Lower lobe of right lung (tissue), 2 donors: ENCODE data around the gene RAB11FIP3. TPM values are rescaled to one million over a fixed set of nuclear protein-coding genes. Genes with fewer than 3 reads are reported as not detected.
"Not testable (repeated sequence)": the region's sequence is repeated elsewhere in the genome, so short reads cannot be mapped to it uniquely, and the experiment has no call there.

Source experiments
- ATAC-seq, 2 donors: fragments of 200-7000 bp; cut with Tn5 transposase; one replicate each; pipeline ENCODE4 v1.9.1; 2020 to 2022; ENCODE audit warnings: mild to moderate bottlenecking in 2 of 2, moderate library complexity in 2 of 2
- DNase-seq: peaks from one replicate; pipeline ENCODE4 v3.0.0-alpha.2; 2020
- H3K27ac ChIP-seq: fragments of 200-600 bp; one replicate; pipeline ENCODE4 v1.8.0; 2022
- H3K27me3 ChIP-seq: fragments of 200-600 bp; one replicate; pipeline ENCODE4 v1.8.0; 2022; ENCODE audit warnings: low read depth
- H3K36me3 ChIP-seq: fragments of 200-600 bp; one replicate; pipeline ENCODE4 v1.8.0; 2022; ENCODE audit warnings: mild to moderate bottlenecking
- H3K4me1 ChIP-seq: fragments of 200-600 bp; one replicate; pipeline ENCODE4 v1.8.0; 2022
- H3K4me3 ChIP-seq: fragments of 200-600 bp; one replicate; pipeline ENCODE4 v1.8.0; 2022; ENCODE audit warnings: mild to moderate bottlenecking
- H3K9me3 ChIP-seq: fragments of 200-600 bp; one replicate; pipeline ENCODE4 v1.8.0; 2022
- intact Hi-C: fragments of 100-400 bp; cut with DNase I; formaldehyde crosslinking; loops from one replicate; pipeline ENCODE4 v1.11.0; 2022
- total RNA-seq: library from RNA; stranded (reverse); fragmentation: NEBNext Ultra II Directional; extraction: Animal tissue kit (Norgen Biotek cat#: 25700); gene quantifications from one replicate; pipeline ENCODE4 v1.2.1, GENCODE V29; 2021
- TF ChIP-seq, protein P1 (sequence below): fragments of 200-600 bp; IDR thresholded peaks from one replicate; pipeline ENCODE4 v1.8.0; 2022; ENCODE audit warnings: antibody characterized with exemption, mild to moderate bottlenecking
- donor health status: DM: no; HTN: yes; CAD: no; lungs with severe emphysema.

RAB11FIP3 gene
- total RNA-seq, 1 donor from 2014 or later = 32.2 TPM

DNA sequence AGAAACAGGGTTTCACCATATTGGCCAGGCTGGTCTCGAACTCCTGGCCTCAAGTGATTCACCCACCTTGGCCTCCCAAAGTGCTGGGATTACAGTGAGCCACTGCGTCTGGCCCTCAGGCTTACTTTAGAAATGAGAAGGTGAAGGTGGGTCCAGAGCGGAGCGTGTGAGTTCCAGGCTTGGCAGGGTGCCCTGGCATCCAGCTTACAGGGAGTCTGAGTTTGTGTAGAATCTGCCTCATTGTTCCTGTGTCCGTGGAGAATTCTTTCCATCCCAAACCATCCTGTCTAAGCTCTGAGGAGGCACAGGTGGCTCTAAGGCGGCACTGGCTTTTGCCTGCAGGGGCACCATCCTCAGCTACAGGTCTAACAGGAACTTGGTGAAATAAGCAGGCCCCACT, 50.6 kb downstream of the RAB11FIP3 start:
- H3K27ac ChIP-seq = no peak overlapping the region
- H3K4me1 ChIP-seq = no peaks in the 10 kb centered on the region
- no peaks in the 10 kb centered on the region for H3K9me3 ChIP-seq
- TF ChIP-seq, protein P1, sequence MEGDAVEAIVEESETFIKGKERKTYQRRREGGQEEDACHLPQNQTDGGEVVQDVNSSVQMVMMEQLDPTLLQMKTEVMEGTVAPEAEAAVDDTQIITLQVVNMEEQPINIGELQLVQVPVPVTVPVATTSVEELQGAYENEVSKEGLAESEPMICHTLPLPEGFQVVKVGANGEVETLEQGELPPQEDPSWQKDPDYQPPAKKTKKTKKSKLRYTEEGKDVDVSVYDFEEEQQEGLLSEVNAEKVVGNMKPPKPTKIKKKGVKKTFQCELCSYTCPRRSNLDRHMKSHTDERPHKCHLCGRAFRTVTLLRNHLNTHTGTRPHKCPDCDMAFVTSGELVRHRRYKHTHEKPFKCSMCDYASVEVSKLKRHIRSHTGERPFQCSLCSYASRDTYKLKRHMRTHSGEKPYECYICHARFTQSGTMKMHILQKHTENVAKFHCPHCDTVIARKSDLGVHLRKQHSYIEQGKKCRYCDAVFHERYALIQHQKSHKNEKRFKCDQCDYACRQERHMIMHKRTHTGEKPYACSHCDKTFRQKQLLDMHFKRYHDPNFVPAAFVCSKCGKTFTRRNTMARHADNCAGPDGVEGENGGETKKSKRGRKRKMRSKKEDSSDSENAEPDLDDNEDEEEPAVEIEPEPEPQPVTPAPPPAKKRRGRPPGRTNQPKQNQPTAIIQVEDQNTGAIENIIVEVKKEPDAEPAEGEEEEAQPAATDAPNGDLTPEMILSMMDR = no peak
- H3K4me3 ChIP-seq = no peak overlapping the region
- peaks cover 35% of the 10 kb centered on the region for H3K36me3 ChIP-seq
- intact Hi-C loops = no loop called here
- no peak for DNase-seq
- H3K27me3 ChIP-seq = no peaks in the 10 kb centered on the region
- no peak for ATAC-seq

DNA sequence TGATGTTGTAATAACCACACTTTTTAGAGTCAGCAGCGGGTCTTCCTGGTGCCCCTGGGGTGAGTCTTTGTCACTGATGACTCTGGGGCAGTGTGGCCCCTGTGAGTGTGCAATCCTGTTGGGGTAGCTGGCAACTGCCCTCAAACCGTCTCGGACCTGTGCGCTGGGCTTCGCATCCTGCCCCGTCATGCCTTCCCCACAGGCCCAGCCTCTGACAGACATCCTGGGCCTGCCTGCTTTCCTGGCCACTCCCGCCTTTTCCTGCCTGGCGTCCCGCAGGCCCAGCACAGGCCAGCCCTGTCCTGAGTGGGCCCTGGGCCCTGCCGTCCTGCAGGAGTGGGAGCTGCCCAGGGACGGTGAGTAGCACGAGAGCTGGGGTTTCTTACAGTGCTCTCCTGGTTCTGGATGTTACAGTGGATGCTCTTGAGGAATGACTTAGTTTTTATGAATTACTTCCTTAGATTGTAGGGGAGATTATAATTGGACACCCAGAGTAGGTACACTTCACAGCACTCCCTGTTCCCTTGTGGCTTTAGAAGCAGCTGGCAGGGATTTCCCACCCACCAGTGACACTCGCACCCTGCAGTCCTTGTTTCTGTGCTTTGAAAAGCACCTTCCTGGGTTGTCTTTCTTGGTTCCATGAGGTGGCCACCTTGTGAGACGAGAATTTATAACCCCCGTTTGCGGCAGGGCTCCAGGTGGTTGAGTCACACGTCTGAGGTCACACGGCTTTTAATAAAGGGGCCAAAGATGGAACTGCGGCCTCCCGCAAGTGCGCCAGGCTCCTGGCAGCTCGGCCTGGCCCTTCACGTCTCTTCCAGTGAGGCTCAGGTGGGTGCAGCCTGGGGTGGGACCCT, 52.1 kb downstream of the RAB11FIP3 start:
- H3K4me3 ChIP-seq = no peak overlapping the region
- no peaks in the 10 kb centered on the region for H3K4me1 ChIP-seq
- H3K36me3 ChIP-seq = peaks cover 25% of the 10 kb centered on the region
- H3K27ac ChIP-seq = peak overlapping the region; percentile 56
- no peaks in the 10 kb centered on the region for H3K27me3 ChIP-seq
- no peaks in the 10 kb centered on the region for H3K9me3 ChIP-seq
- ATAC-seq (peak; percentile 53 to 77), DNase-seq (no peak)
- intact Hi-C loops = no loop called here
- TF ChIP-seq, protein P1 = no peak

DNA sequence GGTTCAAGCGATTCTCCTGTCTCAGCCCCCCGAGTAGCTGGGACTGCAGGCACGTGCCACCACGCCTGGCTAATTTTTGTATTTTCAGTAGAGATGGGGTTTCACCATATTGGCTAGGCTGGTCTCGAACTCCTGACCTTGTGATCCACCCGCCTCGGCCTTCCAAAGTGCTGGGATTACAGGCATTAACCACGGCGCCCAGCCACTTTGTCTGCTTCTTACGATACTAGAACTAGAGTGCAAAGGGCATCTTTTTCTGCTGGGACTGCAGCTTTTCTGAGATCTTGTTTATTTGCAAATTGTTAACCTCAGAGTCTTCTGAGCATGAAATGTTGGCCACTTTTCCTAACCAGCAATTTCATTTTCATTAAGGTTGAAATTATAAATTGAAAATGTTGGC, 52.8 kb downstream of the RAB11FIP3 start:
- intact Hi-C loops, H3K4me3 ChIP-seq, H3K9me3 ChIP-seq, DNase-seq, H3K4me1 ChIP-seq, H3K27ac ChIP-seq, H3K27me3 ChIP-seq, ATAC-seq: not testable (repeated sequence)
- H3K36me3 ChIP-seq = peaks cover 27% of the 10 kb centered on the region

DNA sequence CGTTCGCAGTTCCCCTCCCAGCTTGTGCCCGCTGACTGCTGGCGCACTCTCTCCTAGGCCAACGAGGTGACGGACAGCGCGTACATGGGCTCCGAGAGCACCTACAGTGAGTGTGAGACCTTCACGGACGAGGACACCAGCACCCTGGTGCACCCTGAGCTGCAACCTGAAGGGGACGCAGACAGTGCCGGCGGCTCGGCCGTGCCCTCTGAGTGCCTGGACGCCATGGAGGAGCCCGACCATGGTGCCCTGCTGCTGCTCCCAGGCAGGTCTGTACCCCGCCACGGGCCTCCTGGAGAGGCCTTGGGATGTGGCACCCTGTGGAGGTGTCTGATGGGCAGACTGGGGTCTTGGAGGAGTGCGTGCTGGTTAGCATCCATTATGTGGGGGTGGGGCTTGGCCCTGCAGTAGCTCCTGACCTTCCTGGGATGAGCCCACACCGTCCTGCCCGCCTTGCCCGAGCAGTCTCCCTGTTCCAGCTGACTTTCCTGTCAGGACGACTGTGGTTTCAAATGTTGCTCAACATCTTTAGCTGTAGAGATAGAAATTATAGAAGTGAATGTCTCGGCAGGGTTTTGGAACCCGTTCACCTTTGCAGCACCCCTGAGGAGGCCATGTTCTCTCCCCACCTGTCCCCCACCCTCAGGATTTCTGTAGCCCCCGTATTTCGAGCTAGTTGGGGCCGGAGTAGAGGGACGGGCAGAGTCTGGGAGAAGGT, 57.2 kb downstream of the RAB11FIP3 start:
- H3K4me3 ChIP-seq = no peak overlapping the region
- H3K4me1 ChIP-seq = no peaks in the 10 kb centered on the region
- TF ChIP-seq, protein P1 = no peak
- ATAC-seq (peak in 1 of 2 donors; percentile 36), DNase-seq (no peak)
- intact Hi-C loops = no loop called here
- H3K36me3 ChIP-seq = peaks cover 20% of the 10 kb centered on the region
- H3K9me3 ChIP-seq = no peaks in the 10 kb centered on the region
- H3K27ac ChIP-seq = no peak overlapping the region
- no peaks in the 10 kb centered on the region for H3K27me3 ChIP-seq

DNA sequence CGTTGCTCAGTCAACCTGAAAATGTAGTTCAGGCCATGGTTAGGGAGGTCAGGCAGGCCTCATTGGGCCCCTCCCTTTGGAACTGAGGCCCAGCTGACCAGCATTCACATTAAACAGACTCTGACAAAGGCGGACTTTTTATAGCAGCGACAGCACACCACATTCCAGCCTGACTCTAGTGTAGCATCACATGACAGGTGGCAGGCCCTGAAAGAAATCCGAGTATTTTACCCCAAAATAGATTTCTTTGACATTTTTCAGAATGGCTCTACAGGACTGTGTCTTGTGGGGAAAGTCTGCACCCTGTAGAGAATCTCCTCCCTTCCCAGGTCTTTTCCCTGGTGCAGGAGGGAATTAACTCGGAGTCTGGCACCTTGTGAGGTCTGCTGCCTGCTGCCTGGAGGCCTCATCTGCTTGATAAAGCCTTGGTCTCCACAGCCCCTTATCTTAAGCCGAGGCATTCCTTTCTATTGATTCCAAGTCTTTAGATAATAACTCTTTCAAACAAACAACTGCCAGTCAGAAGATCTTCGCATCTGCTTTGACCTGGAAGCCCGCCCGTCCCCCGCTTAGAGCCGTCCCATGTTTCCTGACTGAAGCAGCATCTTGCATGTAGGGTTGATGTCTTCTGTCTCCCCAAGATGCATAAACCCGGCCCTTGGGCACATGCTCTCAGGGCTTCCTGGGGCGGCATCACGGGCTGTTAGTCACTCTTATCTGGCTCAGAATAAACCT, 58.1 kb downstream of the RAB11FIP3 start:
- ATAC-seq = peak in 1 of 2 donors; percentile 60
- no peak overlapping the region for H3K27ac ChIP-seq
- no peaks in the 10 kb centered on the region for H3K27me3 ChIP-seq
- peaks cover 20% of the 10 kb centered on the region for H3K36me3 ChIP-seq
- no peaks in the 10 kb centered on the region for H3K9me3 ChIP-seq
- TF ChIP-seq, protein P1 = no peak
- H3K4me1 ChIP-seq = no peaks in the 10 kb centered on the region
- DNase-seq = no peak
- intact Hi-C loops = no loop called here
- no peak overlapping the region for H3K4me3 ChIP-seq
